SK-N-MC (cell line): Measurements from ENCODE around the gene RGN.

Experiments
- EZH2 ChIP-seq: fragments of 200-600 bp; sonication (generic); IDR thresholded peaks from one replicate; pipeline ENCODE4 v1.6.1; 2017; ENCODE audit warnings: antibody characterized with exemption
- FOXP2 ChIP-seq: optimal IDR thresholded peaks from 2 replicates; pipeline ENCODE3; 2011; ENCODE audit warnings: mild to moderate bottlenecking, moderate library complexity; ENCODE audit not compliant: insufficient read depth; ENCODE audit errors: extremely low read length, control extremely low read depth
- POLR2AphosphoS5 ChIP-seq: IDR thresholded peaks from 2 replicates; pipeline ENCODE4 v1.6.1; 2012; ENCODE audit warnings: mild to moderate bottlenecking, low read depth, low read length, borderline replicate concordance

DNA sequence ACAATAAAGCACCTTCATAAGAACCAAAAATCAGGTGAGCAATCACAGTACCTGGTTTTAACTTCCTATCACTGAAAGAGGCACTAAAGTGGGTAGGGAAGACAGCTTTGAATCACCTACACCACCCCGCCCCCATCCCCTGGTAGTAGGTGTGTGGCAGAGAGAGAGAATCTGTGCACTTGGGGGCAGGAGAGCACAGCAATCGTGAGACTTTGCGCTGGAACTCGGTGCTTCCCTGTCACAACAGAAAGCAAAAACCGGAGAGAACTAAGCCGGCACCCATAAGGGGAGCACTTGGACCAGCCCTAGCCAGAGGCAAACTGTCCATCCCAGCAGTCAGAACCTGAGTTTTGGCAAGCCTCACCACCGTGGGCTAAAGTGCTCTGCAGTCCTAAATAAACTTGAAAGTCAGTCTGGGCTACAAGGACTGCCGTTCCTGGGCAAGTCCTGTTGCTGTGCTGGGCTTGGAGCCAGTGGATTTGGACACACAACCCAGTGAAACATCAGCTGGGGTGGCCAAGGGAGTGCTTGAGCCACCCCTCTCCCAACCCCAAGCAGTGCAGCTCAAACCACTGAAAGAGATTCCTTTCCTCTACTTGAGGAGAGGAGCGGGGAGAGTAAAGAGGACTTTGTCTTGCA is 34.2 kb downstream of the RGN start:
- TF ChIP-seq EZH2, result no peak
- TF ChIP-seq POLR2AphosphoS5, result no peak
- TF ChIP-seq FOXP2, result no peak
